ENCODE data around the gene TCP11L2.

The TCP11L2 gene

GRCh38 chr12:106303202-106303820 is 778 bp downstream of the TCP11L2 start:
- peak overlapping the region; percentile 97 for H3K4me3 ChIP-seq (ENCODE audit: low read depth, low read length)
- TF ChIP-seq, protein P1, sequence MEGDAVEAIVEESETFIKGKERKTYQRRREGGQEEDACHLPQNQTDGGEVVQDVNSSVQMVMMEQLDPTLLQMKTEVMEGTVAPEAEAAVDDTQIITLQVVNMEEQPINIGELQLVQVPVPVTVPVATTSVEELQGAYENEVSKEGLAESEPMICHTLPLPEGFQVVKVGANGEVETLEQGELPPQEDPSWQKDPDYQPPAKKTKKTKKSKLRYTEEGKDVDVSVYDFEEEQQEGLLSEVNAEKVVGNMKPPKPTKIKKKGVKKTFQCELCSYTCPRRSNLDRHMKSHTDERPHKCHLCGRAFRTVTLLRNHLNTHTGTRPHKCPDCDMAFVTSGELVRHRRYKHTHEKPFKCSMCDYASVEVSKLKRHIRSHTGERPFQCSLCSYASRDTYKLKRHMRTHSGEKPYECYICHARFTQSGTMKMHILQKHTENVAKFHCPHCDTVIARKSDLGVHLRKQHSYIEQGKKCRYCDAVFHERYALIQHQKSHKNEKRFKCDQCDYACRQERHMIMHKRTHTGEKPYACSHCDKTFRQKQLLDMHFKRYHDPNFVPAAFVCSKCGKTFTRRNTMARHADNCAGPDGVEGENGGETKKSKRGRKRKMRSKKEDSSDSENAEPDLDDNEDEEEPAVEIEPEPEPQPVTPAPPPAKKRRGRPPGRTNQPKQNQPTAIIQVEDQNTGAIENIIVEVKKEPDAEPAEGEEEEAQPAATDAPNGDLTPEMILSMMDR (IDR thresholded peaks at IDR 0.05; ENCODE audit: insufficient read depth, low read depth, low read length, missing control alignments): no peak
- peak; percentile 68 for DNase-seq (ENCODE audit: low read depth)

GRCh38 chr12:106304001-106304421 is 1.5 kb downstream of the TCP11L2 start:
- TF ChIP-seq, protein P1 (IDR thresholded peaks at IDR 0.05; ENCODE audit: insufficient read depth, low read depth, low read length, missing control alignments): no peak
- DNase-seq (ENCODE audit: low read depth): no peak
- peak overlapping the region; percentile 97 for H3K4me3 ChIP-seq (ENCODE audit: low read depth, low read length)

- no peak for DNase-seq (ENCODE audit: low read depth)
- TF ChIP-seq, protein P1 (IDR thresholded peaks at IDR 0.05; ENCODE audit: insufficient read depth, low read depth, low read length, missing control alignments): no peak
- H3K4me3 ChIP-seq (ENCODE audit: low read depth, low read length): no peak overlapping the region
Measured at GRCh38 chr12:106304797-106305196, 2.3 kb downstream of the TCP11L2 start.

GRCh38 chr12:106305376-106305775 is 2.8 kb downstream of the TCP11L2 start:
- no peak for DNase-seq (ENCODE audit: low read depth)
- no peak overlapping the region for H3K4me3 ChIP-seq (ENCODE audit: low read depth, low read length)
- TF ChIP-seq, protein P1 (IDR thresholded peaks at IDR 0.05; ENCODE audit: insufficient read depth, low read depth, low read length, missing control alignments): no peak

DNA sequence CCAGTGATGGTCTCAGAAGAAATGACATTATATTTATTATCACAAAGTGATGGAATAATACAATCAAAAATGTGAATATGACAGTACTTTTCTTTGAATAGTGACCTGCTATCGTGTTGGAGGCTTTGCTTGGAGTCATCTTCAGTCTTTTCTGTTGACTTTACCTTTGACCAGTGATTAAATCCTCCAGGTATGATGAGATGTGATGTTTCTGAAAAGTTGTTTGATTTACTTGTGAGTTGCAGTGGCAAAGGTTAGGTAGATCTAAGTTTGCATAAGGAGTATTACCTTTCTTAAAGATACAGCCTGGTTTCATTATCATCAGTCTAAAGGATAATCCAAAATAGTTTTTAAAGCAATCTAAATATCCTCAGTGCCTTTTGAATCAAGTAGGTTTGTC is 4.6 kb downstream of the TCP11L2 start:
- H3K4me3 ChIP-seq (ENCODE audit: low read depth, low read length): no peak overlapping the region
- TF ChIP-seq, protein P1 (IDR thresholded peaks at IDR 0.05; ENCODE audit: insufficient read depth, low read depth, low read length, missing control alignments): no peak

DNA sequence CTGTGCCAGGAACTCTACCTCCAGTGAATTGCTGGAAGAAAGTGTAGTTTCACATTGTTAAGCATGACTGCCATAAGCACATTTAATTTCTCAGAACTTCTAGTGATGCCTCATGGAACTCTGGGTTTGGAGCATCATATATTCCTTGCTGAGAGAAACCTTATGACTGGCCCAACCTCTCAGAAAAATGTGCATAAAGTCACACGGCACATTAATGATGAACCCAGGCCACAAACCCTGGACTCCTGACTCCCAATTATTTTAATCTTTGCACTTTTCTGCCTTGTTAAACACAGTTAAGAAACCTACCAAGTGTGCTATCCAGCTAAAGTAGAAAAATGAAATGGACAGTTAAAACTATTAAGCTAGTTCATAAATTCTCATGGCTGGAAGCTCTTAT is 5.6 kb downstream of the TCP11L2 start:
- TF ChIP-seq, protein P1 (IDR thresholded peaks at IDR 0.05; ENCODE audit: insufficient read depth, low read depth, low read length, missing control alignments): no peak
- DNase-seq (ENCODE audit: low read depth): no peak
- H3K4me3 ChIP-seq (ENCODE audit: low read depth, low read length): no peak overlapping the region

More for the DNA sequence above, 4.6 kb downstream of the TCP11L2 start:
- no peak for DNase-seq (ENCODE audit: low read depth)

GRCh38 chr12:106308611-106309010 is 6.1 kb downstream of the TCP11L2 start:
- DNase-seq (ENCODE audit: low read depth): no peak
- no peak overlapping the region for H3K4me3 ChIP-seq (ENCODE audit: low read depth, low read length)
- TF ChIP-seq, protein P1 (IDR thresholded peaks at IDR 0.05; ENCODE audit: insufficient read depth, low read depth, low read length, missing control alignments): no peak
